HUDEP-2 (cell line): ENCODE measurements around the gene ASTL.
"Not testable (repeated sequence)": the region's sequence is repeated elsewhere in the genome, so short reads cannot be mapped to it uniquely, and the experiment has no call there.

Experiments used
- DNase-seq, 76 experiments: peaks; one replicate each; lab custom pipeline; 2025; ENCODE audit not compliant: unreplicated experiment in 76 of 76; lab: John Stamatoyannopoulos, UW

The ASTL gene

DNA sequence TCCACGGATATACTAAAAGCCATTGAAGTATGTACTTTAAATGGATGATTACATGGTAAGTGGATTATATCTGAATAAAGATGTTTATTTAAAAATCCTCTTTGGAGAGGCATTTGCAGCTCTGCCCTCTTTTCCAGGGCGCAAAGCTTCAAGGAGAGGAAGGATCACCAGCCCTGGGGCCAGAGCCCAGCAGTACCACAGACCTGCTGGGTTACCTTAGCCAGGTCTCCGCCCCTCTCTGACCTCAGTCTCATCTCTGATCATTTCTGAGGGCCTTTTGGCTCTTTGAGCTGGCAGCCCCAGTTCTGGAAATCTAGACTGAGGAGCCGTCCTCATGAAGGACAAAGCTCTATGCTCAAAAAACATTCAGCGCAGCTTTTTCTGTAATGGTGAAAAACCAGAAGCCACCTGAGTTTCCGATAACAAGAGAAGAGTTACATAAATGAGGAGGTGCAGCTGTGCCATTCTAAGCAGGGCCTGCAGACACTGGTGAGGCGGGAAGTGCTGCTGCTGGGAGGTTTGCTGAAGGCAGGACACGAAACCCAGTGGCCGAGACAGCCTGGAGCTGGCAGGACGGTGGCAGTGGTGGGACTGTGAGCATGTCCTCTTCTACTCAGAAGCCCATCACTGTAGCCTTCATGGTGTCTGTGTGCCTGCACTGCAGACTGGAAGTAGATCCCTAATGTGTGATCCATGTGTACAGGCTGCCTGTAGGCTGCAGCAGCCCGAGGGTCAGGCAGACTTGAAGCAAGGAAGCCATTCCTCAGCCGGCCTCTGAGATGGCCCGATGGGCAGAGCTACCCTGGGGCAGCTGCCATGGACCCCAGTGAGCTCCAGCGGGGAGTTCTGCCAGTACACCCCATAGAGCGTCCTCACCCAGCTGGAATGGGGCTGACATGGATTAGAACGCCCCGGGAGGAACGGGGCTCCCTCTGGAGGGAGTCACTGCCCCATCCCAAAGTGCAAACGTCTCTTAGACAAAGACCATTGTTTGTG lies 49.7 kb downstream of the ASTL start:
- DNase-seq, result no peak

DNA sequence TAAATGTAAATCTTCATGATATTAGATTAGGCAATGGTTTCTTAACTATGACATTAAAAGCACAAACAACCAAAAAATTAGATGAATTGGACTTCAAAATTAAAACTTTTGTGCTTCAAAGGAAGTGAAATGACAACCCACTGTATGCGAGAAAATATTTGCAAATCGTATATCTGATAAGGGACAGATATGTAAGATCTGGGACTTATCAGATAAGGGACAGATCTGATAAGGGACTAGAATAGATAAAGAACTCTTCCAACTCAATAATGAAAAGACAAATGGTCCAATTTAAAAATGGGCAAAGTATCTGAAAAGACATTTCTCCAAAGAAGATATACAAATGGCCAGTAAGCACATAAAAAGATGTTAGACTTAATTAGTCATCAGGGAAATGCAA lies 51.2 kb downstream of the ASTL start:
- DNase-seq, result no peak

DNA sequence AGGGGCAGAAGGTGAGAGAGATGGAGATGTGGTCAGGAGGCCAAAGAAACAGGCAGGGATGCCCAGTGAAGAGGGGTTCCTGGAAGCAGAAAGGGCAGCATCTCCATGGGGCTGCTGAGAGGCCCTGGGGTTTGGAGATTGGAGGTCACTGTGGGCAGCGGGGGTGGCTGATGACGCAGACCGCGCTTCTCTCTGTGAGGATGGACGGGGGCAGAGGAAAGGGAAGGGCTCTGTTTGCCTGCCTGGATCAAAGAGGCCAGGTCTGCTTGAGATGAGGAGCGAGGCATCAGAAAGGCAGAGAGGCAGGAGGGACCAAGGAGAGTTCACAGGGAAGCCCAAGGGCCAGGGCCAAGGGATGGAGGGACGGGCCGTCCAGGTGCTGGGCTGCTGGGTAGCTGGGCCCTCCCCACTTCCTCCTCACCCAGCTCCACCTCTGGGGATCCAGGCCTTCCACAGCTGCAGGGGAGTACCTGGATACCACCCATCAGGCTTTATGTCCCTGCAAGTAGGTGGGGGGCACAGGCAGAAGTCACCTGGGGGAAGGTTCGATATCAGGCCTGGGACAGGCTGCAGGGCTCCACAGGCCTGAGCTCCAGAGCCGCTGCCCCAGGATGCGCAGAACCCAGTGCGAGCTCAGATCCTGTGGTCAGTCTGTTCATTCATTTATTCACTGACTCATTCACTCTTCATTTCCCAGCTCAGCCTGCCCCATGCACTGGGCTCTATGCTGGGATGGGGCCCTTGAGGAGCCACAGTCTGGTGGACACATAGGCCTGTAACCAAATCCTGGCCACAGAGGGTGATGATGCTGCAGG lies 52.6 kb downstream of the ASTL start:
- DNase-seq, result no peak

DNA sequence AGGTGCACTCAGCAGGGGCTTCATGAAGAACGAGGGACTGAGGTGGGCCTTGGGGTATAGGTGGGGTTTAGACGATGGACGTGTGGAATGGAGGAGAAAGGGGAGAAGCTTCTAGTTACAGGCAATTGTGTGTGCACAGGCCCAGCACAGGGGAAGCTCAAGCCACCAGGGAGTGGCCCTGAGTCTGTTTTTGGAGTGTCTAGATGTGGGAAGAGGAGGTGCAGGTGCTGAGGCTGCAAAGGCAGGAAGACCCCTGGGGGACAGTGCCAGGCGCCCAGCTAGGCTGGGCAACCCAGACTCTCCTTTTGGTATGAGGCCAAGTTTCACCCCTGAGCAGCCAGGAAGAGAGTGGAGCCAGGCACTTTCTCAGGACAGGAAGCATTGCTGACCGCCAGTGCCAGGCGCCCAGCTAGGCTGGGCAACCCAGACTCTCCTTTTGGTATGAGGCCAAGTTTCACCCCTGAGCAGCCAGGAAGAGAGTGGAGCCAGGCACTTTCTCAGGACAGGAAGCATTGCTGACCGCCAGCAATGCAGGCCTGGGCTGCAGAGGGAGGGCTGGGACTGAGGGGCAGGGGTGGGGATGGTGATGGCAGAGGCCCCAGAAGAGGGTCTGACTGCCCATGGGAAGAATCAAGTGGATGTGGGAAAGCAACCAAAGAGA lies 53.3 kb downstream of the ASTL start:
- DNase-seq, result not testable (repeated sequence)

DNA sequence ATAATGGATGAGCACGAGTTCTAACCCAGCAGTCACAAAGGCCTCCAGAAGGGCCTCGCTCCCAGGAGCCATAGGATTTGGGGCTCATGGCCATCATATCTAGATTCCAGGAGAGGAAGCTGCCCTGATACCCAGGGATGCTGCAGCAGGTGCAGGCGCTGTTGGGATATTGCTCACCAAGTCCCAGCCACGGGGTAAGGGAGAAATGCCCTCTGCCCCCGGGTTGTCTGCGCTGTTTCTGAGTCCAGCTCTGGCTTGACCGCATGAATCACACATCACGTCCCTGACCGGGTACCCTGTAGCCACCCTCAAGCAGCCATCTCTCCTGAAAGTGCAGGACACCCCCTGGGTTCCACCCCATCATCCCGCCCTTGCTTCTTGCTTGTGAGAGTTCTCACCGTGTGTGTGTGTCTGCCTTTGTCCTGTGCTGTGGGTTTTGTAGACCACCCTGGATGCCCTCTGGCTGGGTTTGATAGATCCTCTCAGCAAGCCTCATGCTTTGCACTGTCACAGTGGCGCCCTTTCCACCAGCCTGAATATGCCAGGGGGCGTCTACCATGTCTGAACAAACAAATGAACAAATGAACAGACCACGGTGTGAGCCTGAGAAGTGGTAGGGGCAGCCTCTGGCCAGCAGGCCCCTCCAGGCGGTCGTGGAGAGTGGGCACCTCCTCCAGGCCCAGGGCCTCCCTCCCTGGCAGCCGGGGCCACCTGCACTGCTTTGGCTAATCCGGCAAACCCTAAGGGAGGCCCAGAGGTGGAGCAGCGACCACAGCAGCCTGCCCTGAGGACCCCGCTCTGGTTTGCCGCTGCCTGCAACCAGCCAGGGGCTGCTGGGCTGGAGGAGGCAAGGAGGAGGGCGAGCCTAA lies 54.1 kb downstream of the ASTL start:
- DNase-seq, result no peak

DNA sequence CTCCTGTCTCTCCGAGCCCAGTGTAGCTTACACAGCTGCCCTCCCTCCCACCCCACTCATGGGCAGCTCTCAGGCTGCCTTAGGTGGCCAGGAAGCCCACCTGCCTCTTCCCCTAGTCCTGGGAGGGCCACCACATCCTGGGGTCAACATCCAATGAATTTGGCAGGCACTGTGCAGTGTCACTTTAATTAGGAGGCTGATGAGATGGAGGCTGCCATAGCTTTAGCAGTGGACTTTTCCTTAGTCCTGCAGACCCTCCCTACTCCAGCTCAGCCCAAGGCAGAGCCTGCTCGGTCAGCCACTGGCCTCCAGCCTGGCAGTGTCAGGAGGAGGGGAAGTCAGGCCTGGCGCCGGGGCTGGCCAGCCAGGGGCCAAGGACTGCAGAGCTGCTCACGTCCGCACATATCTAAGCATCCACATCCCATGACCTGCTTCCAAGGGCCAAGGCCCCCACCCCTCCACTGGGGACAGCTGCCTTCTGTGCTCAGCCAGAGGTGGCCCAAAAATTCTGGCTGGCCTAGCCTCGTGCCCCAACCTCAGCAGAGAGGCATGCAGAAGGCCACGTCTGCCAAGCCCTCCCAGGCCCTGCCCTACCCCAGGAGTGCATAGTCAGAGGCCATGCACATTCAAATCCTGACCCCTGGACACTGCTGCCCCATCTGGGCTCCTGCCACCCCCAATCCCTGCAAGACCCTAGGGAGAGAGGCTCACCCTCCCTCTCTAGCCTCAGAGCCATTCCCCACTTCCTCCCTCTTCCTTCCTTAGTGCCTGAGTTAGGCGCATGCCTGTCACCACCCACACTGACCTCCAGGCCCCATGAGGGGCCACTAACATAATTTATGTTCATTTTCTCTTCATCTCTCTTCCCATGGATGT lies 55.0 kb downstream of the ASTL start:
- no peak for DNase-seq

DNA sequence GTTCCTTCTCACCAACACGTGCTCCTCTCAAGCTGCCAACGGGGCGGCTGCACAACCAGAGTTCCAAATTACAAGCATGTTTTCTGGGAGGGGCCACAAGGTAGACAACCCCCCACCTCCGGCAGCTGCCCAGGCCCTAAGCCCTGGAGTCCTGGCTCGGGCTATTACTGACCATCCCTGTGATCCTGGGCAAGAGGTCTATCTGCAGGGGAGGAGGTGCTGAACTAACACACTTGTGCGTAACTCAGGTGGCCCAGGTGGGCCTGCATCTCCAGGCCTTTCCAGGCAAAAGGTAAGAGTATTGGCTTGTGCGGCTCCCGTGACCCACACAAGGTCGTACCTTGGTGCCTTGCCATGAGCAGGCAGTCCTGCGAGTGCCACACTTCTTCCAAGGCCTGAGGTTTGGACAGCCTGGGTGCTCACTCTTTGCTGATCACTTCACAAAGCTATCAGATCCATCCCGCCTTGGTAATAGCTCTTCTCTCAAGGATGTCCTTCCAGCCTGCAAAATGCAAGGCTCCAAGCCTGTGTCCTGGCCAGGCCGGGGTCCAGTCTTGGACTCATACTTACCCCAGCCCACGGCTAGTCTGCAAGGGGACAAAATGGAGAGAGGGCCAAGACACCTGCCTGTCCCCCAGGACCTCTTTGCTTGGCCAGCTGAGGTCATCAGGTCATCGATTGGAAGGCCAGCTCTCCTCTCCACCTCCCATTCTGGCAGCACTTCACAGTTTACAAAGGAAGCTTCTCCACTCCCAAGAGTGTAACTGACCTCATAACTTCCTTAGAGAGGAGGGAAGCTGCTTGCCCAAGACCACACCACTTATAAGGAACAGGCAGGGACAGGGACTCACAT lies 55.9 kb downstream of the ASTL start:
- no peak for DNase-seq

DNA sequence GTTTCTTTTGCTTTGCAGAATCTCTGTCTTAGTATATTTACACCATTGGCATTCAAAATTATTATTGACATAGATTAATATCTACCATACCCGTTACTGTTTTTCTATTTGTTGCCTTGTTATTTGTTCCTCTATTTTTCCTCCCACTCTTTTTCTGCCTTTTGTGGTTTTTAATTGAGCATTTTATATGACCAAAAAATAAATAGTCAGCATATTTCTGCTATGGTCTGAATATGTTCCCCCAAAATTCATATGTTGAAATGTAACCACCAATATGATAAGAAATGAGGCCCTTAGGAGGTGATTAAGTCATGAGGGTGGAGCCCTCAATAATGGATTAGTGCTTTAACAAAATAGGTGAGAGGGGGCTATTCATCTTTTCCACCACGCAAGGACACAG lies 57.3 kb downstream of the ASTL start:
- no peak for DNase-seq

DNA sequence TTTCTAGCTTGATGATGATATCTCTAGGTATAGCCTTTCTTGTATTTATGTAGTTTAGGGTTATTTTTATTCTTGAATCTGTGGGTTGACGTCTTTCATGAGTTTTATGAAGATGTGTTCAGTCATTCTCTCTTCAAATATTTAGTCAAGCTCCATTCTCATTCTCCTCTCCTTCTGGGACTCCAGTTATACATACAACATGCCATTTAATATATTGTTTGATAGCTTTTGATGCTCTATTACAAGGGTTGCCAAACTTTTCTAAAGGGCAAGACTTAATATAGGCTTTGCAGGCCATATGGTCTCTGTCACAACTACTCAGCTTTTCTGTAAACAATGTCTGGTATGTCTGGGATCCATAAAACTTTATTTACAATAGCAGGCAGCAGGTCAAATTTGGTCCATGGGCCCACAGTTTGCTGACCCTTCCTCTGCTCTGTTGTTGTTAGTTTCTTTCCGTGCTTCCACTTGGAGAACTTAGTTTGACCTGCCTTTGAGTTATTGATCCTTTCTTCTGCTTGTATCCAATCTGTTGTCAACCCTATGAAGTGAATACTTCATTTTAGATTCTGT lies 63.0 kb downstream of the ASTL start:
- no peak for DNase-seq

DNA sequence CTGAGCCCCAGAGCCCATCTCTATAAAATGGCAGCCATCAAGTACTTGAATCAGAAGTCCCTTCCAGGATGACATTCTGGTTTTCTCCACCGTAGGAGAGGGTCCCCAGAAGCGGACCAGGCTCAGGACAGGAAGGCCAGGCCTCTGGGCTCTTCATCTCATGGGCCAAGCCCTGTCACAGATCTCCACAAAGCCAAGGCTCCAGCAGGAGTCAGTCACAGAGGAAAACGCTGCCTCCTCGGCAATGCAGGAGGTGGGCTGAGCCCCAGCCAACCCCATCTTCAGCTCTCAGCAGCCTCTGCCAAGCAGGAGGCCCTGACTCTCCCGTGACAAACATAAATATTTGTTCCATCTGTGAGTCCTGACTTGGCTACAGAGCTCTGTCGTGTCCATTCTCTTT lies 64.1 kb downstream of the ASTL start:
- DNase-seq, result no peak

DNA sequence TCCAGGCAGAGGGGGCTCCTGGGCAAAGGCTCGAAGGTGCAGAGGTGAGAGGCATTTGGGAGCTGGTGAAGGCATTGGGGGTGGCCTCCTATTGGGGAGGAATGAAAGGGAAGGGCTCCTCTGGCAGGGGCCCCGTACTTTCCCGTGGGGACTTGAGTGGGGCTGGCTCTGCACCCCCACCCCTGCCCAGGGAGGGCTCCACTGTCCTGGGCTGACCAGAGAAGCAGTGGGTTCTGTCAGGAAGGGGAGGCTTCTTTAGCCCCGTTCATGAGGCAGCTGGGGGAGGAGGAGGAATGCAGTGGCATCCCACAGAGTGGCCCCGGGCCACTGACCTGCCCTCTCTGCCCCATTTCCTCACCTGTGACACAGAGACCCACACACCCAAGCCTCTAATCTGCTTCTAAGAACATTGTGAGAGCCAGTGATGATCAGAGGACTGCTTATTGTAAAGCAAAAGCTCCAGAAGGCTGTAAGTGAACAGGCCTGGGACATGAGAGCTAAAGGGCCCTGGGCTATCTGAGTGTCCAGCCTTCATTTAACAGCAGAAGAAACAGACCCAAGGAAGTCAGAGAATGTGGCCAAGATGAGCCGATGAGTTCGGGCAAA lies 65.0 kb downstream of the ASTL start:
- DNase-seq, result no peak
